Right lung (tissue), 5 donors: ENCODE measurements around the gene GRIA1. TPM values are rescaled to one million over a fixed set of nuclear protein-coding genes. Genes with fewer than 3 reads are reported as not detected.

Experiments
- DNase-seq, 2 donors: peaks; one replicate each; pipeline ENCODE4 v3.0.0-alpha.2; 2013
- polyA plus RNA-seq, 5 donors: library from polyadenylated mRNA; unstranded; fragments of 120-200 nt; gene quantifications; one replicate each; pipeline versions ENCODE4 v1.2.1 to v1.2.3, GENCODE V29; 2013; ENCODE audit warnings: inconsistent platforms in 1 of 5, low replicate concordance in 1 of 5; ENCODE audit not compliant: insufficient read length in 5 of 5, insufficient read depth in 1 of 5

Gene GRIA1
- polyA plus RNA-seq, 5 donors, result 9.5 to 18.0 (median 13.1) TPM

DNA sequence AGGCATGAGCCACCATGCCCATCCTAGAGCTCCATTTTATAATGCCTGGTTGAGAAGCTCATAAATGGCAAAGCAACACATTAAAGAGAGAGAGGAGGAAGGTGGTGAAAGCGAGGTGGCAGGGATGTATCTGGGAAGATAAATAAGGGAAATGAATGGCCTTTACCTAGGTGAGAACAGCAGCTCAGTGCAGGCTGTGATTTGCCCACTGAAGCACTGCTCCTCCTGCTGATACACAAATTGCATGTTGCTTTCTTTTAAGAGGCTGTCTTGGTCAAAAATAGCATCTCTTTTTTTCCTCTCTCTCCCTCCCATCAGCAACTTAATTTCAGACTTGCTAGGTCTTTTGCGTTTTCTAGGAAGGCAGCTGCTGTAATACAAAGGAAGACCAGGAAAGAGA lies 289.4 kb downstream of the GRIA1 start:
- DNase-seq, result no peak

DNA sequence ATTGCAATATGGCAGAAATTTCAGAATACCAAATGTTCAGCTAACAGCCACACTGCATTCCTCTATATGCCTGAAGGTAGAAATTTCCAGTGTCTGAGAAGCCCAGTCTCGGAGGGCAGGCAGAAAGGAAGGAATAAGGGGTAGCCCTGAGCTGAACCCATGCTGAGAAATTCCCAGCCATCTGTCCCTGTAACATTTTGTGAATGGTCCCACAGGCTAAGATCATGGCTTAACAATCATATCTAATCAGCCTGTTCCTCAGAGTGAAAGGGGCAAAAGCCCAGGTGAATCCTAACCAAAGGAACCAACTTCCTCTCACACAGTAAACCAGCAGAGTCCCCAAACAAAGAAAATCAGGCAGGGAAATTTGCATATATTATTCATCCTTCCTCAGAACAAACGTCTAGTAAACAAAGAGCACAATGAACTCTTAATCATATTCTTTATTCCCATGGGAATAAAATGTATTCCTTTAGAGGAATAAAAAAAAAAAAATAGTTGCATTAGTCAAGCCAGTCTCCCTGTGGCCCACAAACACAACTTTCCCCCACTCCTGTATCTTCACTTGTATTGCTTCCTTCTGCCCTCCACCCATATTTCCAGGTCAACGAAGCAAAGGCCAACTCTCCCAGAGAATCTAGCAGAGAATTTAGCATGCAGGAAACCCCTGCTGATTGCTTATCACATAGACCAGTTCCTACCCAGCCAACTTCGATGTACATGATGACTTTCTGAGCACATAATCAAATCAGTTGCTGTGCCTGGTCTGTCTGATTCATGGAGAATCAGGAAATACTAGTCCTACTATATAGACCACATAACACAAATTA lies 290.6 kb downstream of the GRIA1 start:
- DNase-seq, result no peak

DNA sequence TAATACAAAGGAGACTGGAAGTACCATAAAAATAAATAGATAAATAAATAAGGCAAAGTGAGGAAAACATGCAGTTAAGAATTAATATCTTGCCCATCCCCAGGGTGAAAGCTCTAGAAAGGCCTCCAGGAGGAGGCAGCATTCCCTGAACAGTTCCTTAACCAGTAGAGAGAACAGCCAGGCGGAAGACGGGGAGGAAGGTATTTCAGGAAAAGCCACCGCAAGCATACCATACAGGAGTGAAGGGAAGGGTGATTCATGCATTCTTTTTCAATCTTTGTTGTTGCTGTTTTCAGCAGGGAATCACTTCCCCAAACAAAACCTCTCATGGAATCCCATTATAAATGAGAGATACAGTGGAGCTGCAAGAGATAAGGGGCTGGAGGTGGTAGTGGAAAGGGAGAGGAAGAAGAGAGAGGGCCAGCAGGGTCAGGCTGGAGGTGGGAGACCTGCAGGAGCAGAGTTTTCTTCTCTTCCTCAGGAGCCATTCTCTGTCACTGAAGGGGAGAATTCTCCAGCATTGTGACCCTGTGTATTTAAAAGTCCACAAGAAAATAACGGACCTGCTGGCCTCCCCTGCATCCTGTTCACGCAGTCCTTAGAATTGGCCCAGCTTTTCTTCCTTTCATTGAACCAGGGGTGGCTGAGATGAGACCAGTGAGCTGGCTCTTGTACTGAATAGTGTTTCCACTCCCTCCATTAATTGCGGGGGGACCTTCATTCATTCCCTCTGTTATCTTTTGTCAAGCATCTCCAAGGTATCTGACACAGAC lies 292.3 kb downstream of the GRIA1 start:
- DNase-seq, result no peak

DNA sequence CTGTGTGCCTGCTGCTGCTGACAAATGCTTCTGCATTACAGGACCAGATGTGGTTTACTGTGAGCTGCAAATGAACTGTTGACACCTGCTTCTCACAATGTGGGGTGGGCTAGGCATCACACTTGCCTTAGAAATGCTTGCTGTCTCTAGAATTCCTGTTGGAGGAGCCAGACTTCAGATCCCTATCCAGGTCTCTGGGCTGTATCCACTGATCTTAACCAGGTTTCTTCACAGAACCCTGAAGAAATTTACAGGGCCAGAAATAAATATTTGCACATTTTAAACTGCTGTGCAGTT lies 292.8 kb downstream of the GRIA1 start:
- no peak for DNase-seq

DNA sequence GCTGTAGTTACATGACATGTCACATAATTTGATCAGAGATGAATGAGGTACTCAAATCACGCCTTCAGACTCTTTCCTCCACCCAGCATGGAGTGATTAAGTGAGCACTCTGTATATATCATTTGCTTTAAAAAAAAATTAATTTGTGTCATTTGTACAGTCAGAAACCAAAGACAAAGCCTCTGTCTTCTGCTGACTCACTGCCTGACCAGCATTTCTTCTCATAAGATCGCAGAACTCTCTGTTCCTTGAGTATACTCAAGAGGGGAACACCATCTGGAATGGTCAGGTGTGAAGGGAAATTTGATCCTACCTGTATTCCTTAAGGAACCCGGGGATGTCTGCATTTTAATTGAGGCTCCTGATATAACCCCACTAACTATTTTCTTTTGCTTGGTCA lies 293.8 kb downstream of the GRIA1 start:
- DNase-seq, result no peak

DNA sequence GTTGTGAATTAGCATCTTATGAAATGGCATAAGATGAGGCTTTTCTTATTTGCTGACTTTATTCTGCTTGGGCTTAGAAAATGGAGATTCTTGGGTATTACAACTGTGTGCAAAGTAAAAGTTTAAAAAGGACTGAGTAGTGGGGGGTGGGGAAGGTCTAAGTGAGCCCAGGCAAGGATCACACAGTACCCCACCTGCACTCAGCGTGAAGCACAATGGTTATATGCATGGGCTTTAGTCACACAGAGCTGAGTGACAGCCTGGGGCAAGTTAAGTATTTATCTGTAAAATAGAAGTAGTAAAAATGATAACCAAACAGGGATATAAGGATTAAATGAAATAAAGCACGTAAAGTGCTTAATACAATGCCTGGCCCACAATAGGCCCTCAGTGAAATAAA lies 300.9 kb downstream of the GRIA1 start:
- no peak for DNase-seq

DNA sequence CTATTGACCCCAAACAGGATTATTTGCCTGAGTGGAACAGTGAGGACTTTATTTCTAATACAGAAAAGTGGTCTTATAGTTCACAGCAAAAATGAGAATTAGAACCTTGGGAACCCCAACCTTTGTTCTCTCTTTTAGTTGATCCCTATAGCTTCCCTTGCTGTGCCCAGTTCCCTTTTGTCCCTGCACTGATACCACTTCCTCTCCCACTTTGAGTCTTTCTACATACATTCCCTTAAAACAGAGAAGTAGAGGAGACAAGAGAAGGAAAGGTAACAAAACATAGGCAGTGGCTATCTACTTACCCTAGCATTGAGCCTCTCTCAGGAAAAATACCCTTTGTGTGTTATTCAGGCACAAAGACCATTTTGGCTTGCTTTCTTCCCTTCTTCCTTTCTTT lies 301.8 kb downstream of the GRIA1 start:
- no peak for DNase-seq

DNA sequence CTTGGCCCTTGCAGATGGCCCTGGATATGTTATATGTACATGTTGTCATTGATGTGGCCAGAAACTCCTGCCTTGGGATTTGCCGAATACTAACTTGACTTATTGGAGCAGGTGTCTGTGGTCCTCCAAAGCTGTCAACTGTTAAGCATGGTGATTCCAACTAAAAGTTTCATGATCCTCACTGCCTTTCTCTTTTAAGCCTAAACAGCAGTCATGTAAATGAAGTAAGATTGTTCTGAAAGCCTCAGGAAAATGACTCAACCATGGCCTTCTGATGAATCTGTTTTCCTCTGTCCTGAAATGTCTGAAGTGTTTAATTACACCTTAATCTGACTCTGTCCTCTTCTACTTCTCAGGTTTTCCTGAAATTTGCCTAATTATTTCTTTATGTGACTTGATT lies 303.2 kb downstream of the GRIA1 start:
- DNase-seq, result no peak

DNA sequence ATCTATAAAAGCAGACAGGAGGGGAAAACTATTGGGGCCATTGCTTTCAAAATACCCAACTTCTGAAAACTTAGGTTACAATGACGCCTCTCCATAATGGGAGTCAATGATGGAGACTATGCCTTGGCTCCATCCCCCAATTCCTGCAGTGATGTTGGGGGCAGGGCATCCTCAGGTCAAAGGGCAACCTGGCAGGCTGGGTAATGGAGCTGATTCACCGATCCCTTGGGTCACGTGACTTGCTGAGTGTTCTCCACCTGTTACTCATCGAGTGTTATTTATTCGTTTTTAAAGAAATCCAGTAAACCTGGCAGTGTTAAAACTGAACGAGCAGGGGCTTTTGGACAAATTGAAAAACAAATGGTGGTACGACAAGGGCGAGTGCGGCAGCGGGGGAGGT lies 303.9 kb downstream of the GRIA1 start:
- no peak for DNase-seq

DNA sequence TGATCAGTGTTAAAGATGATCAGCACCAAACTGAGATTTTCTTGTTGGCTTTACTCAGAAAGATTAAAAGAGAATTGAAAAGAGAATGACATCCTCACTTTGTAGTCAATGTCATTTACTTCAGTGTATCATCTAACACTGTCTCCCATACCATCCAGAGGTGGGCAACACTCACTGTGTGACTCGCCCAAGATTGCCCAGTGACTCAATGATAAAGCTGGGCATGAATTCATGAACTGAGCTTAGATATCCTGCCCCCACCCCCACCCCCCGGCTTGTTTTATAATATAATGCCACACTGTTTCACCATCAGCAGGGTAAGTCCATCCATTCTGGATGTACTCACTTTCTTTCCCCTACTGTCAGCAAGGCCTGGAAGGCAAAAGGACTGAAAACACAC lies 306.1 kb downstream of the GRIA1 start:
- no peak for DNase-seq

DNA sequence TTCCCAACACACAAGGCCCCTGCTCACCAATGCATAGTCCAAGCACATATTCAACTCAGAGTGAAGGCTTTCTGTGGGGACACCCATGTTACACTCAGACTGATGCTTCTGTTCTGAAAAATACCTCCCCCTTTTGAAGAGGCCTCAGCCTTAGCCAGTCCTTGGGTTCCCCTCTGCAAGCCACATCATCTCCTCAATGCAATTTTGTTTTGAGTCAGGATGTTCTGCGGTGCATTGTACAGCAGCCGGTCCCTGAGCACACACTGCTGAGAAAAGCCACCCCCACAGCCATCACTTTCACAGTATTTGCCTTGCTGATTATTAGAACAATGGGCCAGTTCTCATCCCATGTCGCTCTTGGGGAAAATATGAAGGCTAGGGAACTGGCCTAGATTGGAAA lies 307.0 kb downstream of the GRIA1 start:
- DNase-seq, result no peak

DNA sequence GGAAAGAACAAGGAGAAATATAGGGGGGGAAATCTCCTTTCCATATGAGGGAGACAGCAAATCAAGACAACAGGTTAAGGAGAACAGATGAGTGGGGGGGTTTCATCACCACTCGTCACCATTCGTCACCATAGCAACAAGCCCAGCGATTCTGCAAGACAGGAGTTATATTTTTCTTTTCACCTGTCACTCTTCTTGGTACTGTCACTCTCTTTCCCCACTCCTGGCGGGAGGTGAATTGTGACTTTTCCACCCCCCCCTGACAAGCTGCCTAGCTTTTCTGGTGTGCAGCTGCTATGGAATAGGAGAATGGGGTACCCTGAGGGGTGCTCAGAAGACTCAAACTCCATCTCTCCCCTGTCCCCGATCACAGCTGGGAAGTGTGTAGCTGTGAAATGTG lies 308.4 kb downstream of the GRIA1 start:
- no peak for DNase-seq

DNA sequence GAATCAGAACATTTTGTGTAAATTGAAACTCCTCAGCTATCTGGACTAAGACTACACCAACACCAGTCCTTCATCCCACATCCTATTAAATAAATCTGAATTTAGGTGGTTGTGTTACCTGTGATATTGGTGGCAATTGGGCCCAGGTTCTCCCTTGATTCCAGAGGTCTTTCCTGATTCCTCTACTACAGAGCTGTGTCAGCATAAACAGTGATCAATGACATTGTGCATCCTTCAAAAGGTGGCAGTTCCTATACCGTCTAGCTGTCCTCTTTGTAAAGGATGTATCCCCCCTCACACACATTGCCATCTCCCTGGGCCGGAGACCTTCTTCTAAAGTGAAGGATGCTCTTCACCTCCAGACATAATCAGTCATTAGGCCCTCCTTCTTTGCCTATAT lies 309.0 kb downstream of the GRIA1 start:
- DNase-seq, result no peak

DNA sequence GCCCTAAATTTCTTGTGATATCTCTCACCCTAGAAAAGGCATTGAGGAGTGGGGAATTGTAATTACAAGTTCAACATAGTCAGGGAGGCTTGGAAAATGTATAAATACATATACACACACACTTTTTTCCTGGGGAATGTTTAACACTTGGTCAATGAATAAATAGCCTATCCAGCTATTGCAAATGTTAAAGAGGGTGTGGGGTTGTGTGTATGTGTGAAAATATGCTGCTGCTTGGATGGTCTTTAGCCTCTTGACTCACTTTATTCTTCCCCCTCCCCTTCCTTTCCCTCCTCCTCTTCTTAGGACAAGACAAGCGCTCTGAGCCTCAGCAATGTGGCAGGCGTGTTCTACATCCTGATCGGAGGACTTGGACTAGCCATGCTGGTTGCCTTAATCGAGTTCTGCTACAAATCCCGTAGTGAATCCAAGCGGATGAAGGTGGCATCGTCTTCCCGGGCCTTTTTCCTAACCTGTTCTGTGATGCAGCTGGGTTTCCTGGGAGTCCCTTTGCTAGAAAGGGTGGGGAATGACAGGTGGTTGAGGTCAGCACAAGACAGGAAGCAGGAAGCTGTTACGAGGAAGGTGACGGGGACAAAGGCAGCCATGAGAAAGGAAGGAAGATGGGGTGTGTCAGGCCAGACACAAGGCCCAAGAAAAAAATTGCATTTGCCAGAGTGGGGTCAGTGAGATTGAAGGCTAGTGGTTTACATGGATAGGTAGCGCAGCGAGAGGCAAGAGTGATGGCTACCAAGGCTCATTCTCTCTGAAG lies 311.8 kb downstream of the GRIA1 start:
- DNase-seq, result no peak

DNA sequence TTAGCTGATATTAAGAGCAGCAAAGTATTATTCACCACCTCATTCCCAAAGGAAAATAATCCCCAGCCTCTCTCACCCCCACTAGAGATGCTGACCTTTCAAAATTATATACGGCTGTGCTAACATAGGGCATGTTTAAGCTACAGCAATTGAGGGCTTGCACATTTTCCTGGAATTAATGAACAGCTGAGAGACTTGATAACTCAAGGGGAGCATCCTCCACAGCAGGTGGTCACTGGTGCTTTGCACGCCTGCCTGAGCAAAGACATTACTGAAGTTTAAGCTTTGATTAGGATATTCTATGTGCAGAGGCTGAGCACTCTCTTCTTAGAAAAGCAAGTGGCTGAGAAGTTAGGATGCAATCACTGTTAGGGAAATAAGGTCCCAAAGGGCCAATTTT lies 317.3 kb downstream of the GRIA1 start:
- DNase-seq, result no peak

DNA sequence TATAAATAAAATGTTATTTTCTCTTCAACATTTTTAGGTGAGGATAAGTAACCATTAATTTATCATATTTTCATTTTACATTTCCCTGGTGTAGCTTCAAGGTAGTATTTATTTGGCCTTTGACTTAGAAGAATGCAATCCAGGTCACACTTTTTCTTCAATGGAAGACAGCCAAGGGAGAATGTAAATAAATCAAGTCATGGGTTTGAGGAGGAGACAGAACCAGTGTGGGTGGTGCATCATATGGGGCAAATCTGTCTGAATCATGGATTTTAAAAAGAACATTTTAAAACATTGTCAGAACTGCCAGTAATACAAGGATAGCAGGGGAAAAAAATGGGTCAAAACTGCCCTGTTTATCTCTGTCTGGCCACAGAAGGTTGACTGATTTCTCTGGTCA lies 318.7 kb downstream of the GRIA1 start:
- DNase-seq, result no peak

DNA sequence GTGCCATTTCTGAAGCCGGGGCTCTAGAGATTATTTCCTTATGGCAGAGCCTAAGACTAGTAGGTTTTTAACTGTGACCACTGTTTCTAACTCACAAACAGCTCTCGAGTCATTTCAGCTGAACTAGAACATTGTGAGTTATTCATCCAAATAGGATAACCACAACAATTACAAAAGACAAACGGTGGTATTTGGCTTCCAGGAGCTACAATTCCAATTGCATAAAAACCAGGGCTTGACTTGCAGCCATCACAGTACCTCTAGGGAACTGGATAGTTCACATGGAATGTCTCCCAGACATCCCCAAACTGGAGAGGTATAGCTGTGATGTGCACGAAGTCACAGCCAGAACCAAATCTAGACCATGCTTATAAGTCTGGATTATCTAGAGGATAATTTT lies 323.4 kb downstream of the GRIA1 start:
- no peak for DNase-seq

DNA sequence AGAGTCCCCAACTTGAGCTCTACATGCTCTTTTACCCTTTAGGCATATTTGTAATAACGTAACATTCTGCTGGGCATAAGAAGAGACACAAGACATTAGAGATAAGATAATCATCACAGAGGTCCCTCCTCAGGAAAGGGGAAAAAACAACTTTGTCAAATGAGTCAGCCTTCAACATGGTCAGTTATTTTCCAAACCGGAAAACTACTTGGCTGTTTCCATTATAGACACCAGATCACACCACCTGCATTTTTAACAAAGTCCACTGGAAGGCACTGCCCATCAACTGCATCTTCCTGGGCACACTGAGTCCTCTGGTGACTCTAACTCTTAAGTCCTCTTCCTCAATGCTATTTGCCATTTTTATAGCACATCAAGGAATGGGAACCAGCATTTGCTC lies 326.4 kb downstream of the GRIA1 start:
- DNase-seq, result no peak

DNA sequence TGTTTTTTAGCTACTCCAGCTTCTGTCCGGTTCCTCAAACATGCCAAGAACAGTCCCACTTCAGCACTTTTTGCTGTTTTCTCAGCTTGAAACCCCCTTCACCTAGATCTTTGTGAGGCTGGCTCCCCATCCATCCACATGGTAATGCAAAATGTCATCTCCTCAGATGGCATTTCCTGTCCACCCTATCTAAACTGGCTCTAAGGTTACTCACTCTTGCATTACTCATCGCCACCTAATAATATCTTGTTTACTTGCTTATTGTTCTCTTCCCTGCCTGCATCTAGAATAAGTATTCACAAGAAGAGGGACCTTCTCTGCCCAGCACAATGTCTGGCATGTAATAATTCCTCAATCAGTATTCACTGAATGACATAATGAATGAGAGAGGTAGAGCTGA lies 328.2 kb downstream of the GRIA1 start:
- no peak for DNase-seq

DNA sequence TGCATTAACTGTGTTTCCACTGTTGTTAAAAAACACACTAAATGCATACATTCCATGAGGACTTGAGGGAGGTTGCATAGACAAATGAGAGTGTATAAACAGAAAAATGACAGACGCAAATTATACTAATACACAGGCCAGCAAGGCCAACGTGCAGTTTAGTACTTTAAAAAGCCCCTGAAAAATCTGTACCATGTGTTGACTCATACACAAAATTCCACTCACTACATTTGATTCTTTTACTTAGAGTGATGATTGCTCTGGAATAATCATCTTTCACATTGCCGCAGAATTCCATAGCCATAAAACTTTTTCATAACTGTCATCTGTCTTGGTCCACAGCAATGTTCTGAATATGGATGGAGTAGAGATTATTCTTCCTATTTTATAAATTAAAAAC lies 332.6 kb downstream of the GRIA1 start:
- no peak for DNase-seq

DNA sequence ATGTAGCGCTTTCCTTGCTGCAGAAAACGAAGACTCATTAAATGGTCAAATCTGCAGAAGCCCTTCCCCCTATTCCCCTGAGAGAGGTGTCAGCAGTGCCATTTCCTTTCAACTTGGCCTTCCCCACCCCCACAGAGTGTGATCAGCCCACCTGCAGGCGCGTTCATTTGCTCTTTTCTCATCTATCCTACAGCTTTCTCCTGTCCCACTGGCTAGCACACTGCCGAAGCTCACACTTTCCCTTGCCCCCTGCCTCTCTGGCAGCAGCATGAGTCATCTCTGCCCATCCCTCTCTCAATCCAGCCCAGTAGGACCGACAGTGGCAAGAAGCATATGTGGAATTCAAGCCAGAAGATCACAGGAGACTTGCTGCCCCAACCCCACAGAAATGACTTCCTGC lies 334.4 kb downstream of the GRIA1 start:
- DNase-seq, result no peak

DNA sequence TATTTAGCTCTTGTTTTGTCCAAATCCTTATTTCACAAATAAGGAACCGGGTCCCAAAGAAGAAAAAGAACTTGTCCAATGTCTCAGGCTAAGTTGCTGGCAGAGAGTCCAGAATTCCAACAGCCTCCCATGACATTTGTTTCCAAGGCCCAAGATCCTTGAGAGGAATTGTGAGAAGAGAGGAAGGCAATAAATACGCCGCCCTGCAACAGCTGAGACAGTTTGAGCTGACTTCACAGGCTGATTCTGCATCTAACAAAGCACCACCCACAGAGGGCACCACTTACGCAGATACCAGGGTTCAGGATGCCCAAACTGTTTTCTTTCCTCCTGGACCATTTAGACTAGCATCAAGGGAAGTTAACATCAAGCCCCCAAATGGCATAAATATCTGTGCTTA lies 336.9 kb downstream of the GRIA1 start:
- DNase-seq, result no peak

DNA sequence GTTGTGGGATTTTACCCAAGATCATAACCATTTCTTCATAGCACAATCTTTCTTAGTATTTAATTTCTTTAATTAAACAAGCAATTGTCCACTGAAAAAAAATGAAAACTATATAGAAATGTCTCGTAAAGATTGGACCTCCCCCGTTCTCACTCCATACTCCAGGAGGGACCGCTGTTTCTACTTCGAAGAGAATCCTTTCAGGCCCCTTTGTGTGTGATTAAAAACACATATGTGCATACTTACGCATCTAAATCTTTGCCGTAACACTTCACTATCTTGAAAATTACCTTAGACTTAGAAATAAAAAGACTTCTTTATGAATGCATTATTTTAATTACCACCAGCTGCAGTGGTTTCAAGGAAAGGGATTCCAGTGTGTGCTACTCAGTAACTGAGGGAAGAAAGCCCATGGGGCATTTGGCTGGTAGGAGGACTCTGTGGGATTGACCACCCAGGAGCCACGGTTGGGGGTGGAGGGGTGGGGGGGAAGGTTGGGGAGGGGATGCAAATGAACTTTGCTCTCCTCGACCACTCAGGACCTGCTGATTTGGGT lies 339.1 kb downstream of the GRIA1 start:
- no peak for DNase-seq
